ENCODE data around the gene EDEM2. TPM values are rescaled to one million over a fixed set of nuclear protein-coding genes. Genes with fewer than 3 reads are reported as not detected.
"Not testable (repeated sequence)": the region's sequence is repeated elsewhere in the genome, so short reads cannot be mapped to it uniquely, and the experiment has no call there.

The EDEM2 gene
- polyA plus RNA-seq, 4 donors = 16.1 to 18.7 (median 17.2) TPM

DNA sequence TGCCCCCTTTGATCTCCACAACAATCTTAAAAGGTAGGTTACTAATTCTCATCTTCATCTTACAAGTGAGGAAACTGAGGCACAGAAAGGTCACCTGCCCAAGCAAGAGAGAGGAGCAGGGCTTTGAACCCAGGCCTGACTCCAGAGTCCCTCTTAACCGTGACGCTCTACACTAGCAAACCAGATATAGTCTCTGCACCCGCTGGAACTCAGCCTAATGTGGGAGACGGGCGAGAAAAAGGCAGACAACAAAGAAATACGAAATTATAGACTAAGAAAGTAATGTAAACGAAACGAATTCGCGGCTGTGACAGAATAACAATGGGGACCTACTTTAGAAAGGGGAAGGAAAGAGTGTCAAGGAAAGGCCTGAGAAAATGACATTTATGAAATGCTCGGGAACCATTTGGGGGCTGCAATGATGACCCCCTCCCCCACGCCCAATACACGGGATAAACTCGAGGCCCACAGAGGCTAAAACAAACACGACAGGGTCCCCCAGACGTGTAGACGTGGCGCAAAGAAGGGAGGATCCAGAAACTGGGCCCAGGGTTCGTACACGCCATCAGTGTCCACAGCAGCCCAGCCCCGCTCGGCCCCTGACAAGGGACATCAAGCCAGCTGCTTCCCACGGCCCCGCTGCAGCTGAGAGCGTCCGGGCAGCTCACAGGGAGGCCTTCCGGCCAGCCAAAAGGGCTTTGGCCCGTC is 55.2 kb downstream of the EDEM2 start:
- peak in 3 of 4 donors; percentile 5 to 34 (median 8) for DNase-seq (ENCODE audit: low read depth in 4 of 4, low spot score in 3 of 4)

DNA sequence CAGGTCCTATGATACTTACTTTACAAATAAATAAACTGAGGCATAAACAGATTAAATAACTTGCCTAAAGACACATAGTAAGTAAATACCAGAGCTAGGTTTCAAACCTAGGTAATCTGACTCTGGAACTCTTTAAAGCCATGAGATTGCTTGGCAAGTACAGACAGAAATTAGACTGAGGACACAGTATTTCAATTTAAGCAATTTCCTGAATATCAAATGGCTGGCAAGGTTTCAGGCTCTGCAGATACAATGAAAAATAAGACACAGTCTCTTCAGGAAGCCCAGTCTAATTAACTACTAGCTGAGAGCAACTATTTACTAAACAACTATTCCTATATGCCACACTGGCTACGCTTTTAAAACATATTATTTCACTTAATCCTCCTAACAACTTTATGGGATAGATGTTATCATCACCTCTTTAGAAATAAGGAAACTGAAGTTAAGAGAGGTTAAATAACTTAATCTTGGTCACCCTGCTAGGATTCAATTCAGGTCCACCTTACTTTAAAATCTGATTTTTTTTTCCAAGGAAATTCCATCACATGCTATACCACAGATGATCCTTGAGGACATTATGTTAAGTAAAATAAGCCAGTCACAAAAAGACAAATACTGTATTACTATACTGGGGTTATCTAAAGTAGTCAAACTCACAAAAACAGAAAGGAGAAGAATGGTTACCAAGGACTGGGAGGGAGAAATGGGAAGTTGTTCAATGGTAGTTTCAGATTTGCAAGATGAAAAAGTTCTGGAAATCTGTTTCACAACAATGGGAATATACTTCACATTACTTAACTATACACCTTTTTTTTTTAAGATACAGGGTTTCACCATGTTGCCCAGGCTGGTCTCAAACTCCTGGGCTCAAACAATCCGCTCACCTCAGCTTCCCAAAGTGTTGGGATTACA is 58.6 kb downstream of the EDEM2 start:
- DNase-seq (ENCODE audit: low read depth in 4 of 4, low spot score in 3 of 4) = no peak

DNA sequence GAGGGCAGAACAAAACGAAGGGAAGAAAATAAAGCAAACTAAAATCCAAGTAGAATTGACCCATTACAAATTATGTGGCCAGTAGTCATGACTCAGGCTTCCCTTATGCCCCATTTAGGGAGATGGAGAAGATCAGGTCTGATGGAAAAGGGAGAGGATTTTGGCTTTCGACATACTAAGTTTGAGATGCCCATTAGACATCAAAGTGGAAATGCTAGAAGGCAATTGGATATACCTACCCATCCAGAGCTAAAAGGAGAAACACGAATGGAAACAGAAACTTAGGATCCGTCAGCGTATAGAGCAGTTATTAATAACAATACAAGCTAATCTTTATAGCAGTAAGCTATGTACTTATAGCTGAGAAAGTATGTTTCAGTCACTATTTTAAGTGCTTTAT is 59.3 kb downstream of the EDEM2 start:
- no peak for DNase-seq (ENCODE audit: low read depth in 4 of 4, low spot score in 3 of 4)

DNA sequence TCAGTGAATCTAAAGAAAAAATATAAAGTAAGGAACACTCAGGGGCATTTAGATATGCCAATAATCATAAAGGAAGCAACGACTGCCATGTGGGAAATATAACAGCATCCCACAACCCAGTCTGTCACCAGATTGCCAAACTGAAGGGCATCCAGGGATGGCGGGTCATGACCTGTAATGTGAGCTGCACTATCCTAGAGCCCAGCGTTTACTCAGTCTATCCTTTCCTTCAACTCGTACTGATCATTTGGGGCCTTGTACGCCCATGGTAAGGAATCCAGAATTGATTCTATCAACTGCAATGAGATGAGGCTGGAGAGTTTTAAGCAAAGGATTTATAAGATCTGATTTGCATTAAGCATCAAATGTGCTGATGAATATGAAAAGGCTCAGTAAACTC is 59.8 kb downstream of the EDEM2 start:
- no peak for DNase-seq (ENCODE audit: low read depth in 4 of 4, low spot score in 3 of 4)

DNA sequence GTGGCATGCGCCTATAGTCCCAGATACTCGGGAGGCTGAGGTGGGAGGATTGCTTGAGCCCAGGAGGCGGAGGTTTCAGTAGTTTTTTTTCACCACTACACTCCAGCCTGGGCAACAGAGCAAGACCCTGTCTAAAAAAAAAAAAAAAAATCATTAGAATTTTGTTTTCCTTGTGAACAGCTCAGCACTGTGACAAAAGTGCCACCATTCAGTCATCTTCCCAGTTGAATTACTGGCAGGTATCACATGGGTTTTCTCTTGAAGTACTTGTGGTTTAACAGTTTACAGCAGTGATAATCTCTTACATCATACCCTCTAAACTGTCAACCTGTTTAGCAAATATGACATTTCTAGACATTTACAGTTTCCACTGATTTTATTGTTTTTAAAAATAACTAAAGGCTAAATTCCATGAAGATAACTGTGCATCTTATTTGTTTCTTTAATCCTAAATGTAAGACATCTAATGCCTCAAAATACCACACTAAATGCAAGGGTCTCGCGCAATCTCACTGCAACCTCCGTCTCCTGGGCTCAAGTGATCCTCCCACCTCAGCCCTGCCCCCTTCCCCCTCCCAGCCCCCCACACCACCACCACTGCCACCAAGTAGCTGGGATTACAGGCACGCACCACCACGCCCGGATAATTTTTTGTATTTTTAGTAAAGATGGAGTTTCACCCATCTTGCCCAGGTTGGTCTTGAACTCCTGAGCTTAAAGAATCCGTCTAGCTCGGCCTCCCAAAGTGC is 61.5 kb downstream of the EDEM2 start:
- no peak for DNase-seq (ENCODE audit: low read depth in 4 of 4, low spot score in 3 of 4)

DNA sequence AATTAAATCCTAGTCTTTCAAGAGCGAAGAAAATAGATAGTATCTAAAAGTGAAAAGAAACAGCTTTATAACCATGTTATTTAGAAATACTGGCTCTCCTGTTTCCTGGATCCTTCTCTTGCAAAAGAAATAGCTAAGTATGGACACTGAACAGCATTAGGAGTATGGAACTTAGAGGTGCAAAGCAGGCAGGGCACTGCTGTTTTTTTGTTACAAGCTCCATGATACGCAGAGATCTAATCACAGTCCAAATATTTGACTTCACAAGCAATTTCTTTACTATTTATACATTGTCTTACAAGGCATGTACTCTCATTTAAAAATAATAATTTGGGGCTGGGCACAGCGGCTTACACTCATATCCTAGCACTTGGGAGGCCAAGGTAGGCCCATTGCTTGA is 62.1 kb downstream of the EDEM2 start:
- no peak for DNase-seq (ENCODE audit: low read depth in 4 of 4, low spot score in 3 of 4)

DNA sequence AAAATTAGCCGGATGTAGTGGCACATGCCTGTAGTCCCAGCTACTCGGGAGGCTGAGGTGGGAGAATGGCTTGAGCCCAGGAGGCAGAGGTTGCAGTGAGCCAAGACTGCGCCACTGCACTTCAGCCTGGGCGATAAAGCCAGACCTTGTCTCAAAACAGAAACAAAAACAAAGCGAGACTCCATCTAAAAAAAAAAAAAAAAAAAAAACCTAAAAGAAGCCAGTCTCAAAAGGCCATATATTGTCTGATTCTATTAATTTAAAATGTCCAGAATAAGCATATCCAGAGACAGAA is 66.8 kb downstream of the EDEM2 start:
- DNase-seq (ENCODE audit: low read depth in 4 of 4, low spot score in 3 of 4) = not testable (repeated sequence)

DNA sequence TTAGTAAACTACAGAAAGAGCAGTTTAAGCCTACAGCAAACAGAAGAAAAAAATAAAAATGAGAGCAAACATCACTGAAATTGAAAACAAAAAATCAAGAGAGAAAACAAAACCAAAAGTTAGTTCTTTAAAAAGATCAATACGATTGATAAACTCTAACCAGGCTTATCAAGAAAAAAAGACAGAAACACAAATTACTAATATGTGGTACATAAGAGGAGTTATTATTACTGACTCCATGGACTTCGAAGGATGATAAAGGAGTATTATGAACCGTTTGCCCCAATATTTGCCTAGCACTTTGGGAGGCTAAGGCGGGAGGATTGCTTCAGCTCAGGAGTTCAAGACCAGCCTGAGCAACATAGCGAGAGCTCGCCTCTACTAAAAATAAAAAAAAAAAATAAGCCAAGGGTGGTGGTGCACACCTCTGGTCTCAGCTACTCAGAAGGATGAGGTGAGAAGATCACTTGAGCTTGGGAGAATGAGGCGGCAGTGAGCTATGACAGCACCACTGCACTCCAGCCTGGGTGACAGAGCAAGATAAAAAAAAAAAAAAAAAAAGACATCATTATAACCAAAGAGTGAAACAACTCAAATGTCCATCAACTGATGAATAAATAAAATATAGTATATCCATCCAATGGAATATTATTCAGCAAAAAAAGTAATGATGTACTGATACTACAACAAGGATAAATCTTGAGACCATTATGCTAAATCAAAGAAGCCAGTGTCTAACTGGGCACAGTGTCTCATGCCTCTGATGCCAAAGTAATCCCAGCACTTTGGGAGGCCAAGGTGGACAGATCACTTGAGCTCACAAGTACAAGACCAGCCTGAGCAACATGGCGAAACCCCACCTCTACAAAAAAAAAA is 67.4 kb downstream of the EDEM2 start:
- no peak for DNase-seq (ENCODE audit: low read depth in 4 of 4, low spot score in 3 of 4)

DNA sequence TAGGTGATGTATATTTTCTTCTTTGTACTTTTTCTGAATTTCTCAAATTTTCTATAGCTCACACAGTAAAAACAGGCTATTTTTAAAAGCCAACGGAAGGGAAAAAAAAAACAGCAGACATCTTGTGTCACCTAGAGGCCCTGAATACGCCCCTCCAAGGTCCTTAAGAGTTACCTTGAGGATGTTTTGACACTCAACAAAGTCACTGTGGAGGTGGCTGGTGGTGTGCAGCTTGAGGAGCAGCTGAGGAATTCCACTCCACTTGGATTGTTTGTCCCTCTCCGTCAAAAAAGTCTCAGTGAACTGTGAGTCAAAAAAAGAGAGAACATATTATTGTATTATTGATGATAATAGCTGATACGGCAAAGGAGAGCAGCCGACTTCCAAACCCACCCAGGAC is 69.3 kb downstream of the EDEM2 start:
- DNase-seq (ENCODE audit: low read depth in 4 of 4, low spot score in 3 of 4) = no peak

DNA sequence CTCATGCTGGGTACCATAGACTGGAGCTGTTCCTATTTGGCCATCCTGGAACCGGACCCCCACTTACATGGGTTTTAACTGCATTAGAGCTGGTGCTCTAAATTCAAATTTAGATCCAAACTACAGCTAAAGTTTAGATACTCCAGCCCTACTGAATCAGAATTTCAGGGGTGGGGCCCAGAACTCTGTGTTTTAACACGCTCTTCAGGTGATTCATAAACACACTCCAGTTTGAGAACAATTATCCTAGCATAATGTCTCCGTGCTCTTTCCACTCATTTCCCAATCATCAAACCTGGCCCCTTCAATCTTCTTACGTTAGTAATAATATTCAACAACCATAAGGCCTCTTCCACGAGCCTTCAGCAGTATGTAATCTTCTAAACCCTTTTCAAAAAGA is 69.8 kb downstream of the EDEM2 start:
- DNase-seq (ENCODE audit: low read depth in 4 of 4, low spot score in 3 of 4) = no peak

DNA sequence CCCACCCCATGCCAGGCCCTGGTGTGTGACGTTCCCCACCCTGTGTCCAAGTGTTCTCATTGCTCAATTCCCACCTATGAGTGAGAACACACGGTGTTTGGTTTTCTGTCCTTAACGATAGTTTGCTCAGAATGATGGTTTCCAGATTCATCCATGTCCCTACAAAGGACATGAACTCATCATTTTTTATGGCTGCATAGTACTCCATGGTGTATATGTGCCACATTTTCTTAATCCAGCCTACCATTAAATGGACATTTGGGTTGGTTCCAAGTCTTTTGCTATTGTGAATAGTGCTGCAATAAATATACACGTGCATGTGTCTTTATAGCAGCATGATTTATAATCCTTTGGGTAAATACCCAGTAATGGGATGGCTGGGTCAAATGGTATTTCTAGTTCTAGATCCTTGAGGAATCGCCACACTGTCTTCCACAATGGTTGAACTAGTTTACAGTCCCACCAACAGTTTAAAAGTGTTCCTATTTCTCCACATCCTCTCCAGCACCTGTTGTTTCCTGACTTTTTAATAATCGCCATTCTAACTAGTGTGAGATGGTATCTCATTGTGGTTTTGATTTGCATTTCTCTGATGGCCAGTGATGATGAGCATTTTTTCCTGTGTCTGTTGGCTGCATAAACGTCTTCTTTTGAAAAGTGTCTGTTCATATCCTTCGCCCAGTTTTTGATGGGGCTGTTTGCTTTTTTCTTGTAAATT is 75.5 kb downstream of the EDEM2 start:
- DNase-seq (ENCODE audit: low read depth in 4 of 4, low spot score in 3 of 4) = not testable (repeated sequence)

DNA sequence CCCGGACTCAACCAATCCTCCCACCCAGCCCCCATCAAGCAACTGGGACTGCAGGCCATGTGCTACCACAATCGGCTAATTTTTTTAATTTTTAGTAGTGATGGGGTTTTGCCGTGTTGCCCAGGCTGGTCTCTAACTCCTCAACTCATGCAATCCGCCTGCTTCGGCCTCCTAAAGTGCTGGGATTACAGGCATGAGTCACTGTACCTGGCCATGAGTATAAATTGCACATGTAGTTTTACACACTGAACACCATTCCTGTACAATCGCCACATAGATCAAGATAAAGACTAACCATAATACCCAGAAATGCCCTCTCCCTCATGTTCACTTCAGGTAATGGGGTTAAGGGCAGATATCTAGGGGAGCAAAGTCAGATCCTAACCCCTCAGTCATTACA is 80.9 kb downstream of the EDEM2 start:
- DNase-seq (ENCODE audit: low read depth in 4 of 4, low spot score in 3 of 4) = no peak

Other genes starting within 250 kb of the EDEM2 start
- 10 to 100 TPM; 55.7 to 60.1 (median 58.0) TPM for gene GSS, start 191.5 kb downstream of the EDEM2 start, polyA plus RNA-seq (ENCODE audit: insufficient read length in 4 of 4)
- 1 to 10 TPM in 3 of 4 donors, under 1 TPM in 1; 0.79 to 1.9 (median 1.3) TPM for gene MYH7B, start 191.5 kb downstream of the EDEM2 start, polyA plus RNA-seq (ENCODE audit: insufficient read length in 4 of 4)
- 10 to 100 TPM; 68.6 to 73.6 (median 69.3) TPM for gene TRPC4AP, start 54.5 kb downstream of the EDEM2 start, polyA plus RNA-seq (ENCODE audit: insufficient read length in 4 of 4)
- gene PROCR, start 24.7 kb upstream of the EDEM2 start, polyA plus RNA-seq (ENCODE audit: insufficient read length in 4 of 4) = 10 to 100 TPM in 1 of 4 donors, 1 to 10 TPM in 3; 7.6 to 13.0 (median 8.9) TPM
- gene MMP24, start 79.4 kb upstream of the EDEM2 start, polyA plus RNA-seq (ENCODE audit: insufficient read length in 4 of 4) = 1 to 10 TPM; 1.6 to 2.1 (median 1.8) TPM
- gene MMP24OS, start 130.8 kb upstream of the EDEM2 start, polyA plus RNA-seq (ENCODE audit: insufficient read length in 4 of 4) = 10 to 100 TPM; 29.3 to 53.2 (median 41.5) TPM
- gene EIF6, start 137.4 kb upstream of the EDEM2 start, polyA plus RNA-seq (ENCODE audit: insufficient read length in 4 of 4) = 100 to 1,000 TPM; 123 to 173 (median 137) TPM
- gene FAM83C, start 145.1 kb upstream of the EDEM2 start, polyA plus RNA-seq (ENCODE audit: insufficient read length in 4 of 4) = under 1 TPM in 3 of 4 donors, not detected in 1; 0.06 to 0.07 (median 0.06) TPM